Breast epithelium (tissue), 3 donors: ENCODE measurements around the gene KLRF1.

Experiments used
- POLR2A ChIP-seq: fragments of 450-650 bp; IDR thresholded peaks from one replicate; pipeline ENCODE4 v1.6.1; 2016; ENCODE audit warnings: antibody characterized with exemption, mild to moderate bottlenecking, moderate library complexity
- TF ChIP-seq, protein P1 (sequence below), 3 donors: fragments of 450-650 bp; IDR thresholded peaks; one replicate each; pipeline ENCODE4 v1.5.1; 2016 to 2017; ENCODE audit warnings: antibody characterized with exemption in 3 of 3, mild to moderate bottlenecking in 3 of 3, moderate library complexity in 3 of 3

DNA sequence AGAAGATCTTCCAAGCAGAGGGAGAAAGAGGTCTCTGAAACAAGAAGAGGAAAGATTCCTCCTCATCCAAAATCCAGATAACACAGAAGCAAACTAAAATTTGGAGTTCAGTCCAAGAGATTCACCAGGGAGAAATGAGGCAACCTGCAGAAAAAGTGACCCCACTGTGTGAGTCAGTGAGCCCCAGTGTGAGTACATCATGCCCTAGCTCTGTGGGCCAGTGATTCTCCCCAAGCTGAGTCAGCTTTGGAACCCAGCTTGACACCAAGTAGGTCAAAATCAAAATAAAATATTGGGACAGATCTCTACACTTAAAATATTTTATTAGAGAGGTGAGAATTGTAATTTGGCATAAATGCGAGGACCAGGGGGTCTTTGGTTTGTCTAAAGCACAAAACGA, 24.6 kb downstream of the KLRF1 start:
- TF ChIP-seq POLR2A, result no peak
- TF ChIP-seq, protein P1, sequence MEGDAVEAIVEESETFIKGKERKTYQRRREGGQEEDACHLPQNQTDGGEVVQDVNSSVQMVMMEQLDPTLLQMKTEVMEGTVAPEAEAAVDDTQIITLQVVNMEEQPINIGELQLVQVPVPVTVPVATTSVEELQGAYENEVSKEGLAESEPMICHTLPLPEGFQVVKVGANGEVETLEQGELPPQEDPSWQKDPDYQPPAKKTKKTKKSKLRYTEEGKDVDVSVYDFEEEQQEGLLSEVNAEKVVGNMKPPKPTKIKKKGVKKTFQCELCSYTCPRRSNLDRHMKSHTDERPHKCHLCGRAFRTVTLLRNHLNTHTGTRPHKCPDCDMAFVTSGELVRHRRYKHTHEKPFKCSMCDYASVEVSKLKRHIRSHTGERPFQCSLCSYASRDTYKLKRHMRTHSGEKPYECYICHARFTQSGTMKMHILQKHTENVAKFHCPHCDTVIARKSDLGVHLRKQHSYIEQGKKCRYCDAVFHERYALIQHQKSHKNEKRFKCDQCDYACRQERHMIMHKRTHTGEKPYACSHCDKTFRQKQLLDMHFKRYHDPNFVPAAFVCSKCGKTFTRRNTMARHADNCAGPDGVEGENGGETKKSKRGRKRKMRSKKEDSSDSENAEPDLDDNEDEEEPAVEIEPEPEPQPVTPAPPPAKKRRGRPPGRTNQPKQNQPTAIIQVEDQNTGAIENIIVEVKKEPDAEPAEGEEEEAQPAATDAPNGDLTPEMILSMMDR (IDR thresholded peaks at IDR 0.05), result no peak
